Activated CD8-positive, alpha-beta T cell treated with anti-CD3 and anti-CD28 coated beads, Interleukin-2, amount 10 ng/mL, durations not matched to agents 7 days and 5 days (primary cell): ENCODE measurements around the gene LTBP4. TPM values are rescaled to one million over a fixed set of nuclear protein-coding genes. Genes with fewer than 3 reads are reported as not detected.

ENCODE experiments used
- ATAC-seq: fragments of 150-1000 bp; cut with Tn5 transposase; one replicate; pipeline ENCODE4 v1.10.0; 2021; ENCODE audit warnings: moderate library complexity
- CTCF ChIA-PET: fragments of 350-600 bp; sonication (Branson Sonifier 250); formaldehyde crosslinking; loops from one replicate; lab custom pipeline; 2021; ENCODE audit warnings: antibody characterized with exemption; lab: Charles Lee
- POLR2A ChIA-PET: fragments of 350-600 bp; sonication (Branson Sonifier 250); formaldehyde crosslinking; loops from one replicate; lab custom pipeline; 2021; ENCODE audit warnings: antibody characterized with exemption; lab: Charles Lee
- DNase-seq: peaks from one replicate; pipeline ENCODE4 v3.0.0-alpha.2; 2020
- H3K27ac Mint-ChIP-seq: one replicate; pipeline ENCODE4 v1.8.0; 2021; ENCODE audit warnings: mild to moderate bottlenecking, mixed read lengths
- H3K27me3 Mint-ChIP-seq: one replicate; pipeline ENCODE4 v1.8.0; 2021; ENCODE audit warnings: low read depth, mixed read lengths
- H3K36me3 Mint-ChIP-seq: one replicate; pipeline ENCODE4 v1.8.0; 2021; ENCODE audit warnings: low read depth, mixed read lengths
- H3K4me1 Mint-ChIP-seq: one replicate; pipeline ENCODE4 v1.8.0; 2021; ENCODE audit warnings: low read depth, mixed read lengths
- H3K4me3 Mint-ChIP-seq: one replicate; pipeline ENCODE4 v1.8.0; 2021; ENCODE audit warnings: mild to moderate bottlenecking, mixed read lengths
- H3K9me3 Mint-ChIP-seq: one replicate; pipeline ENCODE4 v1.8.0; 2022; ENCODE audit warnings: mixed read lengths; ENCODE audit not compliant: insufficient read depth
- total RNA-seq, 2 experiments: library from RNA; stranded (reverse); gene quantifications; one replicate each; pipeline ENCODE4 v1.2.3, GENCODE V29; 2021

Gene LTBP4
- total RNA-seq, 2 experiments from 2014 or later = 54.3 to 54.7 TPM

- no peak for DNase-seq
- no peak for ATAC-seq
- Mint-ChIP-seq H3K36me3 (peaks cover 31% of the 10 kb centered on the region), H3K4me3 (peak overlapping the region; percentile 72), H3K9me3 (no peaks in the 10 kb centered on the region), H3K4me1 (peaks cover 20% of the 10 kb centered on the region), H3K27me3 (no peaks in the 10 kb centered on the region), H3K27ac (no peak overlapping the region)
- ChIA-PET POLR2A (interaction anchor here (0.8 to 1.3 kb wide), 2 partner anchors 11 to 25 kb away, joined by 3 read pairs; no protein-coding TSS in a partner anchor), CTCF (interaction anchor here (1.3 kb wide), 1 partner anchor 8 kb away, joined by 6 read pairs; no protein-coding TSS in a partner anchor)
Measured at GRCh38 chr19:40578442-40578908, 22.7 kb upstream of the LTBP4 start.

DNA sequence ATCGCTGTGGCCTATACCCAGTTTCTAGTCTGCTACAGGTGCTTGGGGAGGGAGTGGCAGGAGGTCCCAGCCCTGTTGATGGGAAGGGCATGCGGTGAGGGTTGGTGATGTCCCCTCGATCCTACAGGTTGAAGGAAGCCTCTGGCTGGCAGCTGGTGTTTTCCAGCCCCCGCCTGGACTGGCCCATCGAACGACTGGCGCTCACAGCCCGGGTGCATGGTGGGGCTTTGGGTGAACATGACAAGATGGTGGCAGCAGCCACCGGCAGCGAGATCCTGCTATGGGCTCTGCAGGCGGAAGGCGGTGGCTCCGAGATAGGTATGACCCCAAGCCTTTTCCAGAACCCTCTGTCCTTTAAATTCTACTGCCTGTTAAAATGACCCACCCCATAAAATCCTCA, 20.6 kb upstream of the LTBP4 start:
- ChIA-PET CTCF (no interaction called here), POLR2A (no interaction called here)
- Mint-ChIP-seq H3K9me3 (no peaks in the 10 kb centered on the region), H3K4me3 (no peak overlapping the region), H3K36me3 (peaks cover 40% of the 10 kb centered on the region), H3K4me1 (peaks cover 18% of the 10 kb centered on the region), H3K27ac (no peak overlapping the region), H3K27me3 (no peaks in the 10 kb centered on the region)
- ATAC-seq (no peak), DNase-seq (no peak)

GRCh38 chr19:40581531-40581930, 19.6 kb upstream of the LTBP4 start:
- no peak for ATAC-seq
- Mint-ChIP-seq H3K27me3 (no peaks in the 10 kb centered on the region), H3K9me3 (no peaks in the 10 kb centered on the region), H3K27ac (no peak overlapping the region), H3K4me3 (no peak overlapping the region), H3K36me3 (peaks cover 47% of the 10 kb centered on the region), H3K4me1 (peaks cover 19% of the 10 kb centered on the region)
- DNase-seq = no peak
- POLR2A ChIA-PET = no interaction called here
- CTCF ChIA-PET = interaction anchor here (1.3 kb wide), 1 partner anchor 18 kb away, joined by 4 read pairs; no protein-coding TSS in a partner anchor

DNA sequence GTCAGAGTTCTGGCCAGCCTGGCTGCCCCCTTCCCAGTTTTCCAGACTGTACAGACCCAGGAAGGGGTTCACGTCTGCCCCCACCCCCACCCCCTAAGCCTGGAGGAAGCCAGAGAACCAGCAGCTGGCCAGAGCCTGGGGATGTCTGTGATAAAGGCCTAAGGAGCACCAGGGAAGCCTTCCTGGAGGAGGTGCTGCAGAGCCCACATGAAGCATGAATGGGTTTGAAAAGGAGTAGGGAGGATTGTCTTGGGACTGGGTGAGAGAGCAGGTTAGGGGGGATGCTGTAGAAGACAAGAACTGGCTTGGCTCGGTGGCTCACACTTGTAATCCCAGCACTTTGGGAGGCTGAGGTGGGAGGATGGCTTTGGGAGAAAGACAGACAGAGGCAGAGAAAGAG, 18.7 kb upstream of the LTBP4 start:
- Mint-ChIP-seq H3K27me3 (no peaks in the 10 kb centered on the region), H3K4me1 (peaks cover 18% of the 10 kb centered on the region), H3K27ac (peak overlapping the region; percentile 13), H3K36me3 (peaks cover 52% of the 10 kb centered on the region), H3K4me3 (no peak overlapping the region), H3K9me3 (no peaks in the 10 kb centered on the region)
- ATAC-seq (no peak), DNase-seq (no peak)
- CTCF ChIA-PET = interaction anchor here (1.3 kb wide), 1 partner anchor 17 kb away, joined by 4 read pairs; no protein-coding TSS in a partner anchor
- POLR2A ChIA-PET = no interaction called here

- H3K4me3 Mint-ChIP-seq = no peak overlapping the region
- H3K27ac Mint-ChIP-seq = no peak overlapping the region
- no peak for DNase-seq
- H3K27me3 Mint-ChIP-seq = no peaks in the 10 kb centered on the region
- no peak for ATAC-seq
- ChIA-PET CTCF (no interaction called here), POLR2A (no interaction called here)
- no peaks in the 10 kb centered on the region for H3K9me3 Mint-ChIP-seq
- peaks cover 53% of the 10 kb centered on the region for H3K36me3 Mint-ChIP-seq
- H3K4me1 Mint-ChIP-seq = peaks cover 10% of the 10 kb centered on the region
Measured at GRCh38 chr19:40583283-40583682, 17.9 kb upstream of the LTBP4 start.

GRCh38 chr19:40584007-40584406, 17.2 kb upstream of the LTBP4 start:
- Mint-ChIP-seq H3K4me1 (peaks cover 6% of the 10 kb centered on the region), H3K27me3 (no peaks in the 10 kb centered on the region), H3K27ac (no peak overlapping the region), H3K36me3 (peaks cover 51% of the 10 kb centered on the region), H3K4me3 (no peak overlapping the region), H3K9me3 (no peaks in the 10 kb centered on the region)
- ChIA-PET POLR2A (no interaction called here), CTCF (no interaction called here)
- no peak for DNase-seq
- ATAC-seq = no peak

- Mint-ChIP-seq H3K27ac (no peak overlapping the region), H3K36me3 (peaks cover 48% of the 10 kb centered on the region), H3K4me3 (no peak overlapping the region), H3K9me3 (no peaks in the 10 kb centered on the region), H3K4me1 (peaks cover 6% of the 10 kb centered on the region), H3K27me3 (no peaks in the 10 kb centered on the region)
- POLR2A ChIA-PET = no interaction called here
- no peak for ATAC-seq
- no peak for DNase-seq
- CTCF ChIA-PET = no interaction called here
Measured at GRCh38 chr19:40585241-40585981, 15.8 kb upstream of the LTBP4 start.

DNA sequence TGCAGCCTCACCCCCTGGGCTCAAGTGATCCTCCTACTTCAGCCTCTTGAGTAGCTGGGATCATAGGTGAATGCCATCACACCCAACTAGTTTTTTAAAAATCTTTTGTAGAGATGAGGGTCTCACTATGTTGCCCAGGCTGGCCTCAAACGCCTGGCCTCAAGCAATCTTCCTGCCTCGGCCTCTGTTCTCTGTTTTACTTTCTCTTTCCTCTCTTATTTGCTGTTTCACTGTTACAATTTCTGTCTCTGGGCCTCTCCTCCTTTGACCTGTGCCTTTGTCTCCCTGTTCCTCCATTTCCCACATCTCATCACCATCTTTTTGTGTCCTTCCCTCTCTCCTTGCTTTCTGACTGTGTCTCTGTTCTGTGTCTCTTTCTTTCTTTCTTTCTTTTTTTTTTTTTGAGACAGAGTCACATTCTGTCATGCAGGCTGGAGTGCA, 15.2 kb upstream of the LTBP4 start:
- ChIA-PET CTCF (no interaction called here), POLR2A (no interaction called here)
- H3K36me3 Mint-ChIP-seq = peaks cover 42% of the 10 kb centered on the region
- H3K27ac Mint-ChIP-seq = no peak overlapping the region
- no peak overlapping the region for H3K4me3 Mint-ChIP-seq
- peaks cover 6% of the 10 kb centered on the region for H3K4me1 Mint-ChIP-seq
- no peaks in the 10 kb centered on the region for H3K27me3 Mint-ChIP-seq
- DNase-seq (no peak), ATAC-seq (no peak)
- no peaks in the 10 kb centered on the region for H3K9me3 Mint-ChIP-seq

GRCh38 chr19:40586611-40587010, 14.6 kb upstream of the LTBP4 start:
- Mint-ChIP-seq H3K9me3 (no peaks in the 10 kb centered on the region), H3K4me3 (no peak overlapping the region), H3K36me3 (peaks cover 39% of the 10 kb centered on the region), H3K4me1 (peaks cover 6% of the 10 kb centered on the region), H3K27ac (no peak overlapping the region), H3K27me3 (no peaks in the 10 kb centered on the region)
- ChIA-PET POLR2A (no interaction called here), CTCF (no interaction called here)
- DNase-seq (no peak), ATAC-seq (no peak)

DNA sequence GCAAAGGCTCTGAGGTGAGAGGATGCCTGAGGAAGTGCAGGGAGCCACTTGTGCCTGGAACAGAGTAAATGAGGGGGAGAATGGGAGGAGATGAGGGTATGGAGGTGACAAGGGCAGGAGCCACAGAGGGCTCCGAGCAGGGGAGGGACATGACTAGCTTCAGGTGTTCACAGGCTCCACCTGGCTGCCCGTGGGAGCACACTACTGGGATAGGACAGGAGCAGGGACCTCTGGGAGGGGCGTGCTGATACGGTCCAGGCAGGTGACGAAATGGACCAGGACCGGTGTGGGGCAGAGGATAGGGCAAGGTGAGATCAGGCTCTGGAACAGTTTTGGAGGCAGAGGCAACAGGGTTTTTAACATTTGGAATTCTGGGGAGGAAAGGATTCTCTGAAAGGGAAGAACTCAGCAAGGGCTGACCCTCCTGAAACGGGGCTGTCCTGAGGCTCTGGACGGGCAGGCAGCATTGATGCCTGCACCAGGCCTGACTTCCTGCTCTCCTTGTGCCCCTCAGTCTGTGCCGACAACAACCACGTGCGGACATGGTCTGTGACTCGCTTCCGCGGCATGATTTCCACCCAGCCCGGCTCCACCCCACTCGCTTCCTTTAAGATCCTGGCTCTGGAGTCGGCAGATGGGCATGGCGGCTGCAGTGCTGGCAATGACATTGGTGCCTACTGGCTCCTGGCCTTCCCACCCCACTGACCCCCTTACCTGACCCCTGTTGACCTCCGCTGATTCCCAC, 12.9 kb upstream of the LTBP4 start:
- DNase-seq (no peak), ATAC-seq (no peak)
- H3K4me1 Mint-ChIP-seq = peaks cover 6% of the 10 kb centered on the region
- H3K27me3 Mint-ChIP-seq = no peaks in the 10 kb centered on the region
- POLR2A ChIA-PET = interaction anchor here (1.5 kb wide), 1 partner anchor 10 kb away, joined by 3 read pairs; no protein-coding TSS in a partner anchor
- peaks cover 31% of the 10 kb centered on the region for H3K36me3 Mint-ChIP-seq
- no peak overlapping the region for H3K4me3 Mint-ChIP-seq
- CTCF ChIA-PET = no interaction called here
- H3K27ac Mint-ChIP-seq = no peak overlapping the region
- no peaks in the 10 kb centered on the region for H3K9me3 Mint-ChIP-seq

- Mint-ChIP-seq H3K36me3 (peaks cover 25% of the 10 kb centered on the region), H3K4me1 (peaks cover 8% of the 10 kb centered on the region), H3K27ac (no peak overlapping the region), H3K4me3 (no peak overlapping the region), H3K27me3 (no peaks in the 10 kb centered on the region), H3K9me3 (no peaks in the 10 kb centered on the region)
- ChIA-PET POLR2A (interaction anchor here (1.5 kb wide), 1 partner anchor 10 kb away, joined by 3 read pairs; no protein-coding TSS in a partner anchor), CTCF (no interaction called here)
- no peak for DNase-seq
- no peak for ATAC-seq
Measured at GRCh38 chr19:40588926-40589569, 12.1 kb upstream of the LTBP4 start.
